GM12865 (cell line): ENCODE data around the gene RAB8A.

Experiments used
- DNase-seq: peaks from one replicate; pipeline ENCODE4 v3.0.0; 2010; ENCODE audit warnings: low read depth
- H3K4me3 ChIP-seq: 2 replicates; pipeline ENCODE4 v1.5.1; 2011; ENCODE audit warnings: mild to moderate bottlenecking, low read depth, low read length, control low read depth
- TF ChIP-seq, protein P1 (sequence below): IDR thresholded peaks from 2 replicates; pipeline ENCODE4 v1.5.1; 2011; ENCODE audit warnings: low read length, control low read depth, low read depth, inconsistent platforms; ENCODE audit not compliant: insufficient read depth; ENCODE audit errors: missing control alignments

The RAB8A gene

DNA sequence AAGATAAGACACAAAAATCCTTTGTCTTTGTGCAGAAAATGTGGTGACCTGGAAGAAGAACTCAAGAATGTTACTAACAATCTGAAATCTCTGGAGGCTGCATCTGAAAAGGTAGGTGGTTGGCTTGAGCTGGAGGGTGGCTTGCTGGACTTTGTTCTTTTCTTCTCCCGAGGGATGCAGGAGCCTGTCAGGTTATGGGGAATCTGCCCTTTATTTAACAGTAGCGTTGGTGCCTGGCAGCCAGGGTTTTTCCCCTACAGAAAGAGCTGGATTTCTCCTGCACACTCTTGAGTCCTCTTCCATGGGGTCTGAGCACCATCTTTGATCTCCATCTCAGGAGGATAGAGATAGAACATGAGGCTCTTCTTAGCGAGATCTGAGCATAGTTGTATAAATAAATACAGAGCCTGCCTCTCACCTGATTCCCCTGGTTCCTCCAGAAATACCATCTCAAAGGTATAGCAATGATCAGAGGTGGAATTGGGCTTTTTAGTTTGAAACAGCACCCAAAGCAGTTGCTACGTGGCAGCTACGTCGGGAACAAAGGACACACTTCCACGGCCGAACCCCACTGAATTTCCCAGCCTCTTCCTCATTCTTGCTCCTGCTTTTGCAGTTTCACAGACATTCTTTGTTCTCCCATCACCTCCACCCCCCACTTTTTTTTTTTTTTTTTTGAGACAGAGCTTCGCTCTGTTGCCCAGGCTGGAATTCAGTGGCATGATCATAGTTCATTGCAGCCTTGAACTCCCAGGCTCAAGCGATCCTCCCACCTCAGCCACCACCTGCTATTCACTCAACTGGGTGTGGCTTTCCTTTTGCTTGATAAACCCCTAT is 22.5 kb upstream of the RAB8A start:
- DNase-seq: no peak
- TF ChIP-seq, protein P1, sequence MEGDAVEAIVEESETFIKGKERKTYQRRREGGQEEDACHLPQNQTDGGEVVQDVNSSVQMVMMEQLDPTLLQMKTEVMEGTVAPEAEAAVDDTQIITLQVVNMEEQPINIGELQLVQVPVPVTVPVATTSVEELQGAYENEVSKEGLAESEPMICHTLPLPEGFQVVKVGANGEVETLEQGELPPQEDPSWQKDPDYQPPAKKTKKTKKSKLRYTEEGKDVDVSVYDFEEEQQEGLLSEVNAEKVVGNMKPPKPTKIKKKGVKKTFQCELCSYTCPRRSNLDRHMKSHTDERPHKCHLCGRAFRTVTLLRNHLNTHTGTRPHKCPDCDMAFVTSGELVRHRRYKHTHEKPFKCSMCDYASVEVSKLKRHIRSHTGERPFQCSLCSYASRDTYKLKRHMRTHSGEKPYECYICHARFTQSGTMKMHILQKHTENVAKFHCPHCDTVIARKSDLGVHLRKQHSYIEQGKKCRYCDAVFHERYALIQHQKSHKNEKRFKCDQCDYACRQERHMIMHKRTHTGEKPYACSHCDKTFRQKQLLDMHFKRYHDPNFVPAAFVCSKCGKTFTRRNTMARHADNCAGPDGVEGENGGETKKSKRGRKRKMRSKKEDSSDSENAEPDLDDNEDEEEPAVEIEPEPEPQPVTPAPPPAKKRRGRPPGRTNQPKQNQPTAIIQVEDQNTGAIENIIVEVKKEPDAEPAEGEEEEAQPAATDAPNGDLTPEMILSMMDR: no peak
- H3K4me3 ChIP-seq: no peak overlapping the region

DNA sequence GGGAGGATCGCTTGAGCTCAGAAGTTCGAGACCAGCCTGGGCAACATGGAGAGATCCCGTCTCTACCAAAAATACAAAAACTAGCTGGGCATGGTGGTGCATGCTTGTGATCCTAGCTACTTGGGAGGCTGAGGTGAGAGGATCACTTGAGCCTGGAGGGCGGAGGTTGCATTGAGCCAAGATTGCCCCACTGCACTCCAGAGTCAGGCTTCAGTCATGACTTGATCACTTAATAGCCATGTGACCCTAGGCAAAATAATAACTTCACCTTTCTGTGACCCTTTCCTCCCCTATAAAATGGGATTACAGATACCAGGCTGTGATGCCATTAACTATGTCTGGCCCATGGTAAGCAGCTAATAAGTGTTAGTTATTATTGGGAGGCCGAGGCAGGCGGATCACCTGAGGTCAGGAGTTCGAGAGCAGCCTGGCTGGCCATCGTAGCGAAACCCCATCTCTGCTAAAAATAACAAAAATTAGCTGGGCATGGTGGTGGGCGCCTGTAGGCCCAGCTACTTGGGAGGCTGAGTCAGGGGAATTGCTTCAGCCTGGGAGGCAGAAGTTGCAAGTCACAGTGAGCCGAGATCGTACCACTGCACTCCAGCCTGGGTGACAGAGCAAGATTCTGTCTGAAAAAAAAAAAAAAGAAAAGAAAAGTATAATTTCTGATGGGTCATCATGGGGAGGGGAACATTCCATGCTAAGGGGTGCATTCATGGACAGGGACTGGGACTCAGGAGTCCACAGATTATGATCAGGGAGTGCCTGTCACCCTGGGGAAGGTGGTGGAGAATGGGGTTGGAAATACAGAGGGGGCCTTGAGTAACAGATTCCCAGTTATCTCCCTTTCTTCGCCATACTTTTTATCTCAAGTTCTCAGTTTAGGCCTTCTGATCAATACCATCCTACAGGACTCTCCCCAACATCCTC is 19.9 kb upstream of the RAB8A start:
- no peak overlapping the region for H3K4me3 ChIP-seq
- DNase-seq: no peak
- TF ChIP-seq, protein P1: no peak

DNA sequence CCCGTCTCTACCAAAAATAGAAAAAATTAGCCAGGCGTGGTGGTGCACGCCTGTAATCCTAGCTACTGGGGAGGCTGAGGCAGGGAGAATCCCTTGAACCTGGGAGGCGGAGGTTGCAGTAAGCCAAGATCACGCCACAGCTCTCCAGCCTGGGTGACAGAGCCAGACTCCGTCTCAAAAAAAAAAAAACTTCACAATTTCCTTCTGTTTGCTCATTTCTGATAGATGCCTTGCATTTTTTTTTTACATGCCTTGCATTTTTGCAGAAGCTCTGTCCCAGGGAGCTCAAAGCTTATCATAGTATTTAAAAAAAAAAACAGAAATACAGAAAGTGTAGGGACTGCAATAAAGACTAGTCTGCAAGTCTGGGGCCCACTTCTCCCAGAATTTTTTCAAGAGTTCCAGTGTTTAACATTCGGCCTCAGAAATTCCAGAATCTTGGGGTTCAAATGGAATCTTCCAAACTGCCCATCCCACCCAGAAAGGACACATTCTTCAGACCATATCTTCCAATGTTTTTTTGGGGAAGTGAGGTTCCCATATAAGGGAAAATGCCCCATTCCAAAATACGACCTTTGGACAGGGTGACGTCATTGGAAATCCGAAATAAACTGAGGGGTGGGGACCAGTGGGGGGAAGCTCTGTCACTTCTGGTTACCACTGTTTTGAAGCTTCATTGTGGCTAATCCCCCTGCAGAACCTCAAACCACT is 17.2 kb upstream of the RAB8A start:
- no peak for DNase-seq
- TF ChIP-seq, protein P1: no peak
- H3K4me3 ChIP-seq: no peak overlapping the region

DNA sequence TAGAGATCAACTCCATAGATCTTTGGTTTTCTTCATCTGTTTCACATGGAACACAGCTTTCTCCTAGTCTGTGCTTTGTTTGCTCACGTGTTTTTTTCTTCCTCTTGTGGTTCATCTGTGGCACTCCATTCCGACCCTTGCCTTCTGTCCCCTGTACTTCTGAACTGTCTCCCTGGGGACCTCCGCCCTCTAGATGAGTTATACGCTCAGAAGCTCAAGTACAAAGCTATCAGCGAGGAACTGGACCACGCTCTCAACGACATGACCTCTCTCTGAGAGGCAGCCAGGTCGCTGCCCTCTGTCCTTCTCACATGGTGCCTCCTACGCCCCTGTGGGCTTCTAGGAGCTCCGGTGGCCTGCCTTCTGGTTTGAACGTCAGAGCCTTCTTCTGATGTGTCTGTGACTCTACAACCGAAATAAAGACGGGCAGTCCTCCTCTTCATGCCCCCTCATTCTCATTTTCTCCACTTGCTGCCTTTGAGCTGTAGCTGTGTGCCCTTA is 16.6 kb upstream of the RAB8A start:
- H3K4me3 ChIP-seq: no peak overlapping the region
- TF ChIP-seq, protein P1: no peak
- DNase-seq: no peak

DNA sequence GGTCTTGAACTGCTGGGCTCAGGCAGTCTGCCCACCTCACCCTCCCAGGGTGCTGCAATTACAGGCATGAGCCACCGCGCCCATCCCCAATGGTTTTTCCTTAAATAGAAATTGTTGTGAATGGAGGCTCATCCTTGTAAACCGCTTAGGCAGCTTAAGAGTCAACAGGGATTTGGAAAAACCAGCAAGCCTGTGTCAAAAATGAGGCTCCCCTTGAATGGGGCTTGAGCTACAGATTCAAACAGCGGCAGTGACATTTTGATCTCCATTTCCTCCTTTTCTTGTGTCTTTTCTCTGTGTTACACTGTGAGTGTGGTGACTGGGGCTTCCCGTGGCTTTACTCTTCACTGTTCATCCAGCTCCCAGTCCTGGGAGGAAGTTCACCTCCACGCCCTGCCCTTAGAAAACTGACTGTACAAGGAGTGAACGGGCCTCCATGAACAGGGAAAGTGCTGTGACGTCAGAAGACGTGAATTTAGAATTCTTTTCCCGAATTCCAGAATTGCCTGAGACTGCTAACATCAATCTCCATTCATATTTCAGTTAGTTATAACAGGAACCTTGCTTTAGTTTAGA is 15.3 kb upstream of the RAB8A start:
- H3K4me3 ChIP-seq: no peak overlapping the region
- DNase-seq: no peak
- TF ChIP-seq, protein P1: no peak

DNA sequence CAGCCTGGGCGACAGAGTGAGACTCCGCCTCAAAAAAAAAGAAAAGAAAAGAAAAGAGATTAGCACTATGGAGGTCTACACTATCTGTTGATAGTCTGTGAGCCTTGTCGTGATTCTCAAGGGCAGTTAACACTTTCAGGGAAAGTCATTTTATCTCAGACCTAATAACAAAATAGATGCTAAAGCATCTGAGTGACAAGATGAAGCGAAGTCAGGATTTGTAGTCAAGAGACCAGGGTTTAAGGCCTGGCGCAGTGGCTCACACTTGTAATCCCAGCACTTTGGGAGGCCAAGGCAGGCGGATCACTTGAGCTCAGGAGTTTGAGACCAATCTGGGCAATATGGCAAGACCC is 13.3 kb upstream of the RAB8A start:
- TF ChIP-seq, protein P1: no peak
- DNase-seq: no peak
- no peak overlapping the region for H3K4me3 ChIP-seq
